ENCODE measurements around the gene AGFG1. TPM values are rescaled to one million over a fixed set of nuclear protein-coding genes. Genes with fewer than 3 reads are reported as not detected.
"Not testable (repeated sequence)": the region's sequence is repeated elsewhere in the genome, so short reads cannot be mapped to it uniquely, and the experiment has no call there.

The AGFG1 gene
- total RNA-seq, 1 donor from 2014 or later, result 30.0 TPM

DNA sequence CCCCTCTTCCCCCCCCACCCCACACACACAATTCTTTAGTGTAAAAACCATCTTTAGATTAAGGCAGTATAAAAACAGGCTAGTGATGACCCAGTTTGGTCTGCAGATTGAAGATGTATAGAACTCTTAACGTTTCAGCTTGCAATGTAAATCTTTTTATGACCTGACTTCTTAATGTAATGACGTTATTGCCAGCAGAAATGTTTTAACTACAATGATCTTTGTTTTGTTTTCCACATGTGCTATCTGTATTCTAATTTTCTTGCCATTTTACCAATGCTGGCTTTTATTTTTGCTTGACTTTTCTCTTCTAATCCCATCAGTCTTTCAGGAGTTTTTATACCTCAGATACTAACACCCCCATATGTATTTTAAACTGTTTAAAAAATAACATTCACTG lies 25.2 kb downstream of the AGFG1 start:
- no peak for DNase-seq (ENCODE audit: low read depth in 2 of 2)

- no peak for DNase-seq (ENCODE audit: low read depth in 2 of 2)
These were observed 27.8 kb downstream of the AGFG1 start for GRCh38 chr2:227499627-227500300.

- DNase-seq (ENCODE audit: low read depth in 2 of 2), result no peak
These were observed 28.3 kb downstream of the AGFG1 start for GRCh38 chr2:227500301-227500630.

DNA sequence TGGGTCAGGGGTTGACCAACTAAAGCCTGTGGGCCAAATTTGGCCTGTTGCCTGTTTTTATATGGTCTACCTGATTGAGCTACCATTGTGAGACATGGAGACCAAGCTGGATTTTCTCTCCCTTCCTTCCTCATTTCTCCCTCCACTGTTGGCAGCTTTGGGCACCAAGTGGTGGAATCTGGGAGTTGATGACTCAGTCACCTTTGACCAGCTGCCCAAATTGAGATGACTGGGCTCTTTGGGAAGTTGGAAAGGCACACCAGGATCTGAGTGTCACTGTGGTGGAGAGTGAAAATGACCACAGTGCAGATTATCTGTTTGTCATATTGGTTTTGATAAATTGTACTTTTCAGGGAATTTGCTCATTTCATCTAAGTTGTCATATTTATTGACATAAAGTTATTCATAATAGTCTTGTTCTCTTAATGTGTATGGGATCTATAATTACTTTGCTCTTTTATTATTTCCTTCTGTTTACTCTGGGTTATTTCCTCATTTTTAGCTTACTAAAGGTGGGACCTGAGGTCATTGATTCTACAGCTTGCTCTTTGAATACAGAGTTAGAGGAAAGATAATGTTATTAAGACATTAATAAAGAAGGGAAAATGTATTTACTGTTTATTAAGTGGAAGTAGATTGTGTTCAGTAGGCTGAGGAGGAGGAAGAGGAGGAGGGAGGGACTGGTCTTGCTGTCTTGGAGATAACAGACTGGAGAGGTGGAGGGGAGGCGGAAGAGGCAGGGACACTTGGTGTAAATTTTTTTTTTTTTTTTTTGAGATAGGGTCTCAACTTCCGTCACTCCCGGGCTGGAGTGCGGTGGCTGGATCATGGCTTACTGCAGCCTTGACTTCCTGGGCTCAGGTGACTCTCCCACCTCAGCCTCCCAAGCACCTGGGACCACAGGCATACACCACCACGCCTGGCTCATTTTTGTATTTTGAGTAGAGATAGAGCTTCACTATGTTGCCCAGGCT lies 31.8 kb downstream of the AGFG1 start:
- peak; percentile 14 to 51 for DNase-seq (ENCODE audit: low read depth in 2 of 2)

GRCh38 chr2:227504700-227505099 lies 32.7 kb downstream of the AGFG1 start:
- no peak for DNase-seq (ENCODE audit: low read depth in 2 of 2)

DNA sequence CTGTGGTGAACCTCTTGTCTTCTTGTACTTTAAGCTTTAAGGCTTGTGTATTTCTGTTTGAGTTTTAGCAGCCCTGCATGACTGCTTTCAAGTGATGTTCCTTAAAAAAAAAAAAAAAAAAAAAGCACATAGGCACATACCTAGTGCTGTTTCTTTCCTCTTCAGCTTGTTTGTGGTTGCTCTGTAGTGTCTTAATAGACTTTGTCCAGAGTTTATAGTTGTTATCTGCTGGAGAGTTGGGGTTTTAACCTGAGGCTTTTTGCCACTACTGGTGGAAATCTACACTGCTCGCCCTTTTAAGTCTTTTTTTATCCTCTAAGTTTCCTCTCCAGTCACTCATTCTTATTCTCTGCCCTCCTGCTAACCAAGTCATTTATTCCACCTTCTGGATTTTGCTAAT lies 34.5 kb downstream of the AGFG1 start:
- no peak for DNase-seq (ENCODE audit: low read depth in 2 of 2)

- no peak for DNase-seq (ENCODE audit: low read depth in 2 of 2)
These were observed 36.0 kb downstream of the AGFG1 start for GRCh38 chr2:227507963-227508362.

GRCh38 chr2:227509076-227509475 lies 37.1 kb downstream of the AGFG1 start:
- no peak for DNase-seq (ENCODE audit: low read depth in 2 of 2)

GRCh38 chr2:227509824-227510619 lies 38.1 kb downstream of the AGFG1 start:
- peak; percentile 10 to 27 for DNase-seq (ENCODE audit: low read depth in 2 of 2)

GRCh38 chr2:227510620-227510958 lies 38.6 kb downstream of the AGFG1 start:
- no peak for DNase-seq (ENCODE audit: low read depth in 2 of 2)

GRCh38 chr2:227511239-227511930 lies 39.4 kb downstream of the AGFG1 start:
- no peak for DNase-seq (ENCODE audit: low read depth in 2 of 2)

DNA sequence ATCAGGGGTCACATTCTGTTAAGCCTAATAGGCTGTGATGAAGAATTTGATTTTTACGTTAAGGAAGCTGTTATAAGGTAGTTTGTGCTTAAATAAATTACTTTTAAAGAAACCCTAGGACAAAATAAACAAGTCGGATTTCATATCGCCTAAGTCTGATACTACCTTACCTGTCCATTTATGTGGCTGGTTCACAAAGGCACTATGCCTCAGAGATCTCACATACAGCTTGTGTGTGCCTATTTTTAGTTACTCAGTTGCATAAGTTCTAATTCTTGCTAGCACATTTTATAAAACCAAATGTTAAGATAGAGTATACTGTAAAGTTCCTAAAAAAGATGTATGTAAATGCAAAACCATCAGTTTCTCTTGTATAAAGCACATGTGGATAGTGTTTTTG lies 40.0 kb downstream of the AGFG1 start:
- no peak for DNase-seq (ENCODE audit: low read depth in 2 of 2)

- DNase-seq (ENCODE audit: low read depth in 2 of 2), result peak; percentile 8 to 12
These were observed 41.2 kb downstream of the AGFG1 start for GRCh38 chr2:227513113-227513512.

GRCh38 chr2:227515742-227516141 lies 43.8 kb downstream of the AGFG1 start:
- no peak for DNase-seq (ENCODE audit: low read depth in 2 of 2)

GRCh38 chr2:227517724-227518123 lies 45.8 kb downstream of the AGFG1 start:
- no peak for DNase-seq (ENCODE audit: low read depth in 2 of 2)

- peak in 1 of 2 donors; percentile 51 for DNase-seq (ENCODE audit: low read depth in 2 of 2)
These were observed 46.4 kb downstream of the AGFG1 start for GRCh38 chr2:227518278-227518865.

DNA sequence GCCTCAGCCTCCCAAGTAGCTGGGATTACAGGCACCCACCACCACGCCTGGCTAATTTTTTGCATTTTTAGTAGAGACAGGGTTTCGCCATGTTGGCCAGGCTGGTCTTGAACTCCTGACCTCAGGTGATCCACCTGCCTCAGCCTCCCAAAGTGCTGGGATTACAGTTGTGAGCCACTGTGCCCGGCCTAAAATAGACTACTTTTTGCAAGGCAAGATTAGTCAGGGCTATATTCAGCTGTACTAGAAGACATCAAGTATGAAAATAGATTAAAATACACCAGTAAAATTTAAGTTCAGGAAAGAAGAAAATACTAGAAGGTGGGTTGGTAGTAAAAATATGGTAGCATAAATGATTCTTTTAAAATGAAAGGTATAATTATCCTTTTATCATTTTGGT lies 49.2 kb downstream of the AGFG1 start:
- DNase-seq (ENCODE audit: low read depth in 2 of 2), result not testable (repeated sequence)

DNA sequence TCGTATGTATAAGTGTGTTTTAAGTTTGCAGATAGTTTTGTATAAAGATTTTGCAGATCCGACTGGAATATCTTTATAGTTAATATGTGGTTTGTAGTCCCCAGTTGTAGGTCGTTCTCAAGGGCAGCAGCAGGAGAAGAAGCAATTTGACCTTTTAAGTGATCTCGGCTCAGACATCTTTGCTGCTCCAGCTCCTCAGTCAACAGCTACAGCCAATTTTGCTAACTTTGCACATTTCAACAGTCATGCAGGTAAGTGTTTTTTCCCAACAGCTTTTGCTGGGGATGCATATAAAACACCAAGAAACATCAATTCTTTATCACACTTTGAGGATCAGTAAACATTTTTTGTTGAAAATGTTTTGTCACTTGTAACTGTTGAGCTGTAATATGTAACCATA lies 52.7 kb downstream of the AGFG1 start:
- DNase-seq (ENCODE audit: low read depth in 2 of 2), result no peak

GRCh38 chr2:227527351-227527750 lies 55.4 kb downstream of the AGFG1 start:
- DNase-seq (ENCODE audit: low read depth in 2 of 2), result no peak

DNA sequence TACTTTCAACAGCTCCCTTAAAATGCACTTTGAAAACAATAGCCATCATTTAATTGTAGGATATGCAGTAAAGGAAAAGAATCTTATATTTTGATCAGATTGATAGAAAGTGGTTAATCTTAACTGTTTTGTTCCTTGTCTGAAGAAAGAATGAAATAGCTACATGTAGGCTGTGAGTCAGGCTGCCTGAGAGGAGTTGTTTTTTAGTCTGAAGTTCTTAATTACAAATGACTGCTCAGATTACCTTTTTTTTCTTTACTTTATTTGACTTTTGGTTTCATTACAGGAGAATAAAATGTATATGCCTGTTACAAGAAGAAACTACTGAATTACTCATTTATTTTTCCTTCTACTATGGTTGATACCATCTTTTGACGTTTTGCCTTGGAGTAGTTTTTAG lies 56.8 kb downstream of the AGFG1 start:
- no peak for DNase-seq (ENCODE audit: low read depth in 2 of 2)

DNA sequence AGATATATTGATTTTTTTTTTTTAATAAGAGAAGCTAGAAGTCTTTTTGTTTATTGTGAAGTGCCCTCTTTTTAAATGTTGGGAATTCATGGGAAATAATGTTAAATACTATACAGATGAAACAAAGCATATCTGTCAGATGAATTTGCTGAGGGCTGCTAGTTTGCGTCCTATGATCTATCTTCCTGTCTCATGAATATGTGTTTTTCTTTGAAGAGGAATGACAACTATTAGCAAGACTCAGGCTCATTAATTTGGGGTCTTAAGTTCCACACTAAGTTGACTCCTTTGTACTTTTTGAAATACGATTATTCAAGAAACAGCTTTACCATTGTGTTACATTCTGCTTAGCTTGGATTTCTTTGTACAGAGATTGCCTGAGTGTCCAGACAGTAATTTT lies 57.9 kb downstream of the AGFG1 start:
- no peak for DNase-seq (ENCODE audit: low read depth in 2 of 2)
